Activated CD4-positive, alpha-beta T cell treated with anti-CD3 and anti-CD28 coated beads, Interleukin-2, amount 10 ng/mL, durations not matched to agents 7 days and 5 days (primary cell): ENCODE measurements around the gene GALNT10. TPM values are rescaled to one million over a fixed set of nuclear protein-coding genes. Genes with fewer than 3 reads are reported as not detected.
A peak's percentile ranks its signal among the peaks of the same experiment; 100 is the strongest.

Source experiments
- CTCF ChIA-PET: fragments of 350-600 bp; sonication (Branson Sonifier 250); formaldehyde crosslinking; loops from one replicate; lab custom pipeline; 2021; ENCODE audit warnings: antibody characterized with exemption; lab: Charles Lee
- POLR2A ChIA-PET: fragments of 350-600 bp; sonication (Branson Sonifier 250); formaldehyde crosslinking; loops from one replicate; lab custom pipeline; 2021; ENCODE audit warnings: antibody characterized with exemption; lab: Charles Lee
- DNase-seq: peaks from one replicate; pipeline ENCODE4 v3.0.0-alpha.2; 2020
- H3K27ac Mint-ChIP-seq: one replicate; pipeline ENCODE4 v1.8.0; 2021; ENCODE audit warnings: mild to moderate bottlenecking, moderate library complexity, mixed read lengths
- H3K27me3 Mint-ChIP-seq: one replicate; pipeline ENCODE4 v1.8.0; 2021; ENCODE audit warnings: mixed read lengths
- H3K36me3 Mint-ChIP-seq: one replicate; pipeline ENCODE4 v1.8.0; 2021; ENCODE audit warnings: low read depth, mixed read lengths
- H3K4me1 Mint-ChIP-seq: one replicate; pipeline ENCODE4 v1.8.0; 2021; ENCODE audit warnings: mixed read lengths
- H3K4me3 Mint-ChIP-seq: one replicate; pipeline ENCODE4 v1.8.0; 2021; ENCODE audit warnings: mild to moderate bottlenecking, moderate library complexity, mixed read lengths
- H3K9me3 Mint-ChIP-seq: one replicate; pipeline ENCODE4 v1.8.0; 2021; ENCODE audit warnings: mixed read lengths
- total RNA-seq, 2 experiments: library from RNA; stranded (reverse); gene quantifications; one replicate each; pipeline ENCODE4 v1.2.3, GENCODE V29; 2021

Gene GALNT10
- total RNA-seq, 2 experiments from 2014 or later: 44.2 to 47.2 TPM

DNA sequence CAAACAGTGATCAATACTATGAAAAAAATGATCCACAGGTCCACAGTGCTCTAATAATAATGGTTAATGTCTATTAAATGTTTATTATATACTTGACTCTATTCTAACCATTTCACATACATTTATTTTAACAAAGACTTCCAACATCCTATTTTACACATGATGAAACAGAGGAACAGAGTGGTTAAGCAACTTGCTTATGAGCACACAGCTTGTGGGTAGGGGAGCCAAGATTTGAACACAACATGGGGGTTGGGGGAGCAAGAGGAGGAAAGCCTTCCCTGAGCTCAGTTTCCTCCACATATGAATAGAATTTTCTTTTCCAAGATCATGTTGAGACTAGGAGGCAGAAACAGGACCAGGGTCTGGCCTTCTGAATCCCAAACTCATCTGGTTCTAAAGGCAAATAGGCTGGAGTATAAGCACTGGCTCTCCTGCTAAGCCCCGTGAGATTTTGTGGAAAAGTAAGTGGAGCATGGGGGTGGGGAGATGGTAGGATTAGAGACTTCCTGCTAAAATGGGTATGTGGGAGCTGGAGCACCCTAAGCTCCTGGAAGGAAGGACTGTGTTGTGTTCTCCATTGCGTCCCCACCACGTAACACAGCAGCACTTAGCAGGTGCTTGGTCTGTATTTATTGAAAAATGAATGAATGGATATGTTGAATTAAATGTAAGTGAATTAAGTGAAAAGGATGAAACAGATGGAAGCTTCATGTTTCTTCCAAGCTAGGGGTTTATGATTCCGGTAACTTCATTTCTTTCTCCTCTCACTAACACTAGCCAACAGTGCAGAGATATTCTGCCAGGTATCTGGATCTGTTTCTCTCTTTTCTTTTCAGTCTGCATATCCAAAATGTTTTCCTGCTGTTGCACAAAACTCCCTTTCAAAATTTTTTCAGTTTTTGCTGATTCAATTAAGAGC lies 26.9 kb upstream of the GALNT10 start:
- Mint-ChIP-seq H3K4me1 (no peaks in the 10 kb centered on the region), H3K27me3 (peaks cover 36% of the 10 kb centered on the region), H3K27ac (no peak overlapping the region), H3K36me3 (no peaks in the 10 kb centered on the region), H3K4me3 (no peak overlapping the region), H3K9me3 (no peaks in the 10 kb centered on the region)
- CTCF ChIA-PET: interaction anchor here (0.8 to 1.4 kb wide), 6 partner anchors 10 to 91 kb away, joined by 3 to 4 read pairs (median 3); partner anchors contain the start of gene GALNT10
- no peak for DNase-seq
- POLR2A ChIA-PET: no interaction called here

DNA sequence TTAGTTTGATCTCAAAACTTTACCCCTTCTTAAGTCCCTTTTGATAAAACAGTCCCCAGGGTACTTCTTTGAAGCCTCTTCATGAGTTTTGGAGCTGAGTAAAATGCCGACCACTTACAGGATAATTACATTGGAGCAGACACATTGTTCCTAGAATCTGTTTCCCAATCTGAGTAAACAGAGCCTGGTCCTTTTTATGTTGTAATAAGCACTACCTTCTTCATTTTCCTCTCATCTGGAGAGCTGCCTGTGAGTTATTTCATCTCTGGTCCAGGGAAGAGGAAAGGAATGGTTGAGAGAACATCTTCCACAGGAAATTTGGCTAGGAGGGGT lies 26.3 kb upstream of the GALNT10 start:
- no peaks in the 10 kb centered on the region for H3K4me1 Mint-ChIP-seq
- POLR2A ChIA-PET: no interaction called here
- no peaks in the 10 kb centered on the region for H3K9me3 Mint-ChIP-seq
- peaks cover 29% of the 10 kb centered on the region for H3K27me3 Mint-ChIP-seq
- no peaks in the 10 kb centered on the region for H3K36me3 Mint-ChIP-seq
- H3K4me3 Mint-ChIP-seq: no peak overlapping the region
- H3K27ac Mint-ChIP-seq: no peak overlapping the region
- DNase-seq: no peak
- CTCF ChIA-PET: interaction anchor here (0.8 to 1.4 kb wide), 4 partner anchors 18 to 92 kb away, joined by 3 to 4 read pairs (median 3); partner anchors contain the start of gene GALNT10

GRCh38 chr5:154165886-154166285 lies 24.6 kb upstream of the GALNT10 start:
- H3K27ac Mint-ChIP-seq: no peak overlapping the region
- H3K9me3 Mint-ChIP-seq: no peaks in the 10 kb centered on the region
- DNase-seq: no peak
- POLR2A ChIA-PET: no interaction called here
- H3K27me3 Mint-ChIP-seq: peaks cover 27% of the 10 kb centered on the region
- H3K4me1 Mint-ChIP-seq: no peaks in the 10 kb centered on the region
- no peak overlapping the region for H3K4me3 Mint-ChIP-seq
- CTCF ChIA-PET: interaction anchor here (0.6 kb wide), 1 partner anchor 541 kb away, joined by 6 read pairs; no protein-coding TSS in a partner anchor
- no peaks in the 10 kb centered on the region for H3K36me3 Mint-ChIP-seq

GRCh38 chr5:154166901-154167791 lies 23.4 kb upstream of the GALNT10 start:
- Mint-ChIP-seq H3K27ac (no peak overlapping the region), H3K9me3 (no peaks in the 10 kb centered on the region), H3K27me3 (peaks cover 21% of the 10 kb centered on the region), H3K4me3 (no peak overlapping the region), H3K4me1 (peaks cover 4% of the 10 kb centered on the region), H3K36me3 (no peaks in the 10 kb centered on the region)
- CTCF ChIA-PET: interaction anchor here (1.5 kb wide), 1 partner anchor 25 kb away, joined by 3 read pairs; no protein-coding TSS in a partner anchor
- no peak for DNase-seq
- POLR2A ChIA-PET: no interaction called here

- Mint-ChIP-seq H3K27me3 (peaks cover 14% of the 10 kb centered on the region), H3K9me3 (no peaks in the 10 kb centered on the region), H3K27ac (no peak overlapping the region), H3K4me3 (no peak overlapping the region), H3K36me3 (no peaks in the 10 kb centered on the region), H3K4me1 (peaks cover 7% of the 10 kb centered on the region)
- CTCF ChIA-PET: interaction anchor here (1.3 kb wide), 1 partner anchor 12 kb away, joined by 3 read pairs; no protein-coding TSS in a partner anchor
- no peak for DNase-seq
- POLR2A ChIA-PET: no interaction called here
Observed at GRCh38 chr5:154168395-154168794, 22.1 kb upstream of the GALNT10 start.

- no peaks in the 10 kb centered on the region for H3K9me3 Mint-ChIP-seq
- H3K27me3 Mint-ChIP-seq: peaks cover under 1% of the 10 kb centered on the region
- no peak overlapping the region for H3K27ac Mint-ChIP-seq
- CTCF ChIA-PET: interaction anchor here (1.0 to 1.8 kb wide), 3 partner anchors 17 to 63 kb away, joined by 4 to 9 read pairs (median 5); partner anchors contain the start of gene GALNT10
- no peak overlapping the region for H3K4me3 Mint-ChIP-seq
- H3K36me3 Mint-ChIP-seq: no peaks in the 10 kb centered on the region
- peaks cover 17% of the 10 kb centered on the region for H3K4me1 Mint-ChIP-seq
- no peak for DNase-seq
- POLR2A ChIA-PET: no interaction called here
Observed at GRCh38 chr5:154172785-154173184, 17.7 kb upstream of the GALNT10 start.

- H3K27ac Mint-ChIP-seq: no peak overlapping the region
- CTCF ChIA-PET: interaction anchor here (0.7 to 2.5 kb wide), 4 partner anchors 11 to 102 kb away, joined by 3 to 16 read pairs (median 8); partner anchors contain the start of gene GALNT10
- no peak for DNase-seq
- H3K36me3 Mint-ChIP-seq: no peaks in the 10 kb centered on the region
- POLR2A ChIA-PET: no interaction called here
- H3K27me3 Mint-ChIP-seq: peaks cover 10% of the 10 kb centered on the region
- no peak overlapping the region for H3K4me3 Mint-ChIP-seq
- H3K9me3 Mint-ChIP-seq: no peaks in the 10 kb centered on the region
- H3K4me1 Mint-ChIP-seq: peaks cover 17% of the 10 kb centered on the region
Observed at GRCh38 chr5:154174091-154174490, 16.4 kb upstream of the GALNT10 start.

- H3K27ac Mint-ChIP-seq: no peak overlapping the region
- DNase-seq: no peak
- H3K4me1 Mint-ChIP-seq: peaks cover 27% of the 10 kb centered on the region
- peaks cover 11% of the 10 kb centered on the region for H3K27me3 Mint-ChIP-seq
- no peaks in the 10 kb centered on the region for H3K36me3 Mint-ChIP-seq
- ChIA-PET CTCF (interaction anchor here (2.5 kb wide), 1 partner anchor 104 kb away, joined by 16 read pairs; no protein-coding TSS in a partner anchor), POLR2A (no interaction called here)
- H3K4me3 Mint-ChIP-seq: no peak overlapping the region
- no peaks in the 10 kb centered on the region for H3K9me3 Mint-ChIP-seq
Observed at GRCh38 chr5:154176181-154176580, 14.4 kb upstream of the GALNT10 start.

GRCh38 chr5:154178661-154179060 lies 11.9 kb upstream of the GALNT10 start:
- H3K4me3 Mint-ChIP-seq: no peak overlapping the region
- H3K9me3 Mint-ChIP-seq: no peaks in the 10 kb centered on the region
- CTCF ChIA-PET: interaction anchor here (0.8 to 4.0 kb wide), 3 partner anchors 12 to 106 kb away, joined by 3 to 33 read pairs (median 3); partner anchors contain the start of gene GALNT10
- no peaks in the 10 kb centered on the region for H3K36me3 Mint-ChIP-seq
- peaks cover 32% of the 10 kb centered on the region for H3K4me1 Mint-ChIP-seq
- peaks cover 11% of the 10 kb centered on the region for H3K27me3 Mint-ChIP-seq
- DNase-seq: no peak
- H3K27ac Mint-ChIP-seq: no peak overlapping the region
- POLR2A ChIA-PET: no interaction called here

DNA sequence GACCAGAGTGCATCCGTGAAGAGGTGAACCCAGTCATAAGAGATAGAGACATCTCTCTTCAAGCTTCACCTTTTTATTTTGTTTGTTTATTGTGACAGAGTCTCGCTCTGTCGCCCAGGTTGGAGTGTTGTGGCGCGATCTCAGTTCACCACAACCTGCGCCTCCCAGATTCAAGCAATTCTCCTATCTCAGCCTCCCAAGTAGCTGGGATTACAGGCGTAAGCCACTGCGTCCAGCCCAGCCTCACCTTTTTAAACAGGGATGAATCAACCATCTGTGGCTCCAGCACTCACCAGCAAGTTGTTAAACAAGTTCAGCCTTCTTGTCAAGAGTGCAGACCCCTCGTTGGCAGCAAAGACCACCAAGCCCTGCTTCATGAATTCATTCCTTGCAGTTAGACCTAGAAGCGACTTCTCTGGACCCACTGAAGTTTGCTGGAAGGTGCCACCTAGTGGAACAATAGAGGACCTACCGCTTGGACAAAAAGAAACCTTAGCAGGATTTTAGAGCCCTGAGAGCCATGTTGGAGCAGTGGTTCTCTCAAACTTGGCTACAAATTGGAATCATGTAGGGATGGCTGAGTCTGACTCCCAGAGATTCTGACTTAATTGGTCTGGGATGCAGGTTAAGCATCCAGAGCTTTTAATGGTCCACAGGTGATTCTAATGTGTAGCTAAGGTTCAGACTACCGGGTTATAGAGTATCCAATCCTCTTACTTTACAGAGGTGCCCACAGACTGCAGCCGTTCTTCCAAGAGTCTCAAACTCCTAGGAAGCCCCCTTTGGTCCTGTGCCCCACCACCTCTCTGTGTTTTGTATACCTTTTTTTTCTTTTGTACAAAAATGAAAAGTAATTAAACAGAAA lies 10.5 kb upstream of the GALNT10 start:
- H3K27ac Mint-ChIP-seq: no peak overlapping the region
- ChIA-PET CTCF (interaction anchor here (0.6 to 4.0 kb wide), 8 partner anchors 9 to 111 kb away, joined by 3 to 33 read pairs (median 4); partner anchors contain the start of gene GALNT10), POLR2A (interaction anchor here (0.7 to 1.0 kb wide), 2 partner anchors 10 to 17 kb away, joined by 3 to 6 read pairs; partner anchors contain the start of gene GALNT10)
- peak; percentile 53 for DNase-seq
- H3K27me3 Mint-ChIP-seq: peaks cover 11% of the 10 kb centered on the region
- no peak overlapping the region for H3K4me3 Mint-ChIP-seq
- no peaks in the 10 kb centered on the region for H3K36me3 Mint-ChIP-seq
- peaks cover 26% of the 10 kb centered on the region for H3K4me1 Mint-ChIP-seq
- H3K9me3 Mint-ChIP-seq: no peaks in the 10 kb centered on the region

DNA sequence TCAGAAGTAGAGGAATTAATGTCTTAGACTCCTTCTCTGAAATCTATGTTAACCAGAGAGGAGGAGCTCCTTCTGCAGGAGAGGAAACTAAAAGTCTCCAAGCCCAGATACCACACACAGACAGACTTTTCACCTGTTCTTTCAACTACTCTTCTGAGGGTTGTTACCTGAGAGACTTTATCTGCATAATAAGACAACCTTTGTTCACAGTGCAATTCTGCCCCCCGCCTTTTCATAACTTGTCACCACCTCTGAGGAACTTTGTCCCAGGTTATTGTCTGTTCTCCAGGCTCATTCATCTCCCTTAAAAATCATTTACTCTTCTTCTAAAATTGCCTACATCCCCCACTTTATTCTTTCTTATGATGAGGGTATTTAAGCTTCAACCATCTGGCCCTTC lies 9.4 kb upstream of the GALNT10 start:
- ChIA-PET POLR2A (interaction anchor here (1.0 kb wide), 1 partner anchor 9 kb away, joined by 3 read pairs; the partner anchor contains the start of gene GALNT10), CTCF (interaction anchor here (0.8 to 4.0 kb wide), 6 partner anchors 10 to 112 kb away, joined by 3 to 33 read pairs (median 6); partner anchors contain the start of gene GALNT10)
- Mint-ChIP-seq H3K27ac (no peak overlapping the region), H3K27me3 (peaks cover 11% of the 10 kb centered on the region), H3K9me3 (no peaks in the 10 kb centered on the region), H3K4me3 (no peak overlapping the region), H3K36me3 (no peaks in the 10 kb centered on the region), H3K4me1 (peaks cover 26% of the 10 kb centered on the region)
- DNase-seq: no peak
